Neural progenitor cell (in vitro differentiated cells): Measurements from ENCODE around the gene LORICRIN.

Source experiments
- EZH2 ChIP-seq: fragments of 200-600 bp; sonication (generic); IDR thresholded peaks from 2 replicates; pipeline ENCODE4 v1.6.1; 2017; ENCODE audit warnings: antibody characterized with exemption, mild to moderate bottlenecking, moderate library complexity
- EZH2phosphoT487 ChIP-seq: fragments of 200-600 bp; sonication (generic); IDR thresholded peaks from 2 replicates; pipeline ENCODE4 v1.6.1; 2017; ENCODE audit warnings: antibody characterized with exemption
- TF ChIP-seq, protein P1 (sequence below): fragments of 200-600 bp; sonication (generic); IDR thresholded peaks from 2 replicates; pipeline ENCODE4 v1.5.1; 2017; ENCODE audit warnings: antibody characterized with exemption, mild to moderate bottlenecking

DNA sequence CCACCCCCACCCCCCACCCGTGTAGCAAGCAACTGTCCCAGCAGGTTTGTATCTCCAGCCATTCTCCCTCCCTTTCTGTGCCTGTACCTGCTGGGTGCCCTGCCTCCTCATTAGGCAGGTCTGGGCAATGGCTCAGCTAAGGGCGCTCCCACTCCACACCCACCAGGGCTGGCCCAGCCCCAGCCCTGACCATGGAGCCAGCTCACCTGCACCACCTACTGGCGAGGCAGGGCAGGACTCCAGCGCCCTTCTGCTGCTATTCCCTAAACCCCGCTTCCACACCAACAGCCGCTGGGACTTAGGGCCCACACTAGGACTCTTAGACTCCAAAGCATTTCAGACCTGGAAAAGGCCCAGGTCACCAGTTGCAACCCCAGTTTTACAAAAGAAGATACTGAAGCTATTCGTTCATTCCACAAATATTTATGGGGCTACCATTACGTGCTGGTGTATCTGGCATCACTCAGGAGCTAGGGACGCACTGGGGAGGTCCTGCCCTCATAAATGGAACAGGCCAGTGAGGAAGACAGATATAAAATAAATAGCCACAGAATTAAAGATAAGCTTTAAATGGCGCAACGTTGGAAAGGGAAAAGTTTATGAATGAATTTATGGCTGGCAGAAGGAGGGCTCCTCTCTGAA lies 29.3 kb downstream of the LORICRIN start:
- TF ChIP-seq, protein P1, sequence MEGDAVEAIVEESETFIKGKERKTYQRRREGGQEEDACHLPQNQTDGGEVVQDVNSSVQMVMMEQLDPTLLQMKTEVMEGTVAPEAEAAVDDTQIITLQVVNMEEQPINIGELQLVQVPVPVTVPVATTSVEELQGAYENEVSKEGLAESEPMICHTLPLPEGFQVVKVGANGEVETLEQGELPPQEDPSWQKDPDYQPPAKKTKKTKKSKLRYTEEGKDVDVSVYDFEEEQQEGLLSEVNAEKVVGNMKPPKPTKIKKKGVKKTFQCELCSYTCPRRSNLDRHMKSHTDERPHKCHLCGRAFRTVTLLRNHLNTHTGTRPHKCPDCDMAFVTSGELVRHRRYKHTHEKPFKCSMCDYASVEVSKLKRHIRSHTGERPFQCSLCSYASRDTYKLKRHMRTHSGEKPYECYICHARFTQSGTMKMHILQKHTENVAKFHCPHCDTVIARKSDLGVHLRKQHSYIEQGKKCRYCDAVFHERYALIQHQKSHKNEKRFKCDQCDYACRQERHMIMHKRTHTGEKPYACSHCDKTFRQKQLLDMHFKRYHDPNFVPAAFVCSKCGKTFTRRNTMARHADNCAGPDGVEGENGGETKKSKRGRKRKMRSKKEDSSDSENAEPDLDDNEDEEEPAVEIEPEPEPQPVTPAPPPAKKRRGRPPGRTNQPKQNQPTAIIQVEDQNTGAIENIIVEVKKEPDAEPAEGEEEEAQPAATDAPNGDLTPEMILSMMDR: peak; percentile 33
- TF ChIP-seq EZH2 (no peak), EZH2phosphoT487 (no peak)
